ENCODE results near the gene ANKS1A.
"Not testable (repeated sequence)": the region's sequence is repeated elsewhere in the genome, so short reads cannot be mapped to it uniquely, and the experiment has no call there.

ANKS1A gene

GRCh38 chr6:35099116-35099515, 210.1 kb downstream of the ANKS1A start:
- in situ Hi-C loops (cut with HindIII; ENCODE audit: low pct_ligation_motif_present, low sequenced_read_pairs): no loop called here

GRCh38 chr6:35105078-35105477, 216.0 kb downstream of the ANKS1A start:
- H3K27me3 ChIP-seq (replicated peaks): no peaks in the 10 kb centered on the region
- H3K4me3 ChIP-seq (ENCODE audit: low read depth, low read length): no peak overlapping the region
- TF ChIP-seq CTCF (IDR thresholded peaks at IDR 0.05; ENCODE audit: low read depth, low read length, missing control alignments): no peak
- DNase-seq: no peak
- no peak overlapping the region for H3K27ac ChIP-seq
- H3K36me3 ChIP-seq (replicated peaks): no peaks in the 10 kb centered on the region
- in situ Hi-C loops (cut with HindIII; ENCODE audit: low pct_ligation_motif_present, low sequenced_read_pairs): no loop called here

More at GRCh38 chr6:35099116-35099515, 210.1 kb downstream of the ANKS1A start:
- no peak for TF ChIP-seq CTCF (IDR thresholded peaks at IDR 0.05; ENCODE audit: low read depth, low read length, missing control alignments)
- H3K36me3 ChIP-seq (replicated peaks): no peaks in the 10 kb centered on the region
- no peak overlapping the region for H3K27ac ChIP-seq
- no peaks in the 10 kb centered on the region for H3K27me3 ChIP-seq (replicated peaks)
- H3K4me3 ChIP-seq (ENCODE audit: low read depth, low read length): no peak overlapping the region
- DNase-seq: no peak

- H3K27me3 ChIP-seq (replicated peaks); DNase-seq; in situ Hi-C loops (cut with HindIII; ENCODE audit: low pct_ligation_motif_present, low sequenced_read_pairs); H3K4me3 ChIP-seq (ENCODE audit: low read depth, low read length); H3K36me3 ChIP-seq (replicated peaks); H3K27ac ChIP-seq: not testable (repeated sequence)
Measured at GRCh38 chr6:35106061-35106460, 217.0 kb downstream of the ANKS1A start.

GRCh38 chr6:35107208-35107607, 218.2 kb downstream of the ANKS1A start:
- H3K4me3 ChIP-seq (ENCODE audit: low read depth, low read length); H3K27ac ChIP-seq; H3K36me3 ChIP-seq (replicated peaks); DNase-seq; H3K27me3 ChIP-seq (replicated peaks); in situ Hi-C loops (cut with HindIII; ENCODE audit: low pct_ligation_motif_present, low sequenced_read_pairs): not testable (repeated sequence)

- H3K27ac ChIP-seq; H3K27me3 ChIP-seq (replicated peaks); H3K36me3 ChIP-seq (replicated peaks); in situ Hi-C loops (cut with HindIII; ENCODE audit: low pct_ligation_motif_present, low sequenced_read_pairs); DNase-seq; H3K4me3 ChIP-seq (ENCODE audit: low read depth, low read length): not testable (repeated sequence)
Measured at GRCh38 chr6:35107761-35108160, 218.7 kb downstream of the ANKS1A start.

- H3K4me3 ChIP-seq (ENCODE audit: low read depth, low read length): no peak overlapping the region
- DNase-seq: no peak
- TF ChIP-seq CTCF (IDR thresholded peaks at IDR 0.05; ENCODE audit: low read depth, low read length, missing control alignments): no peak
- in situ Hi-C loops (cut with HindIII; ENCODE audit: low pct_ligation_motif_present, low sequenced_read_pairs): no loop called here
- no peaks in the 10 kb centered on the region for H3K36me3 ChIP-seq (replicated peaks)
- H3K27ac ChIP-seq: no peak overlapping the region
- no peaks in the 10 kb centered on the region for H3K27me3 ChIP-seq (replicated peaks)
Measured at GRCh38 chr6:35108309-35108885, 219.3 kb downstream of the ANKS1A start.

- Histone ChIP-seq H3K4me3 (ENCODE audit: low read depth, low read length) (no peak overlapping the region), H3K27ac (no peak overlapping the region), H3K27me3 (replicated peaks) (no peaks in the 10 kb centered on the region), H3K36me3 (replicated peaks) (no peaks in the 10 kb centered on the region)
- in situ Hi-C loops (cut with HindIII; ENCODE audit: low pct_ligation_motif_present, low sequenced_read_pairs): no loop called here
- no peak for TF ChIP-seq CTCF (IDR thresholded peaks at IDR 0.05; ENCODE audit: low read depth, low read length, missing control alignments)
- no peak for DNase-seq
Measured at GRCh38 chr6:35120746-35121145, 231.7 kb downstream of the ANKS1A start.

All from brain microvascular endothelial cell (primary cell).